PFSK-1 (cell line): ENCODE data around the gene SLC38A10.
A peak's percentile ranks its signal among the peaks of the same experiment; 100 is the strongest.

Experiments
- FOXP2 ChIP-seq: optimal IDR thresholded peaks from 2 replicates; pipeline ENCODE3; 2011; ENCODE audit warnings: borderline replicate concordance, control low read depth, inconsistent platforms; ENCODE audit not compliant: insufficient read depth; ENCODE audit errors: extremely low read length, extremely low read depth
- POLR2AphosphoS5 ChIP-seq: IDR thresholded peaks from 2 replicates; pipeline ENCODE4 v1.6.1; 2012; ENCODE audit warnings: low read depth, mild to moderate bottlenecking, control low read depth, low read length, moderate library complexity
- REST ChIP-seq, 2 experiments: IDR thresholded peaks; 2 replicates each; pipeline versions ENCODE4 v1.6.1 to v1.8.0; 2011 to 2012; ENCODE audit warnings: low read depth in 2 of 2, low read length in 2 of 2, control low read depth in 1 of 2, inconsistent platforms in 1 of 2, mild to moderate bottlenecking in 1 of 2, moderate library complexity in 1 of 2; ENCODE audit not compliant: insufficient read depth in 1 of 2
- SIN3A ChIP-seq: IDR thresholded peaks from 2 replicates; pipeline ENCODE4 v1.6.1; 2012; ENCODE audit warnings: mild to moderate bottlenecking, low read length, moderate library complexity, borderline replicate concordance; ENCODE audit not compliant: insufficient read depth
- TAF1 ChIP-seq: IDR thresholded peaks from 2 replicates; pipeline ENCODE4 v1.6.1; 2012; ENCODE audit warnings: low read length, control low read depth, borderline replicate concordance; ENCODE audit not compliant: insufficient read depth

SLC38A10 gene

GRCh38 chr17:81228420-81228819 is 66.7 kb downstream of the SLC38A10 start:
- TF ChIP-seq POLR2AphosphoS5 = no peak
- TF ChIP-seq SIN3A = no peak
- no peak for TF ChIP-seq TAF1
- TF ChIP-seq REST (IDR thresholded peaks at IDR 0.05; ENCODE audit: insufficient read depth in 1 of 2, low read depth in 2 of 2, low read length in 2 of 2) = no peak
- TF ChIP-seq FOXP2 = no peak

- TF ChIP-seq REST (IDR thresholded peaks at IDR 0.05; ENCODE audit: insufficient read depth in 1 of 2, low read depth in 2 of 2, low read length in 2 of 2) (no peak), SIN3A (no peak), TAF1 (no peak), FOXP2 (no peak), POLR2AphosphoS5 (no peak)
These were observed 71.4 kb downstream of the SLC38A10 start for GRCh38 chr17:81223762-81224130.

- TF ChIP-seq FOXP2 = peak; percentile 80
- TF ChIP-seq POLR2AphosphoS5 = peak; percentile 38; the same call in 1 of the 2 replicates
- no peak for TF ChIP-seq REST (IDR thresholded peaks at IDR 0.05; ENCODE audit: insufficient read depth in 1 of 2, low read depth in 2 of 2, low read length in 2 of 2)
- TF ChIP-seq TAF1 = no peak
- TF ChIP-seq SIN3A = no peak
These were observed 72.0 kb downstream of the SLC38A10 start, which contains the start of gene CEP131 for GRCh38 chr17:81222906-81223761. TSS of gene CEP131 (minus strand) at chr17:81222965. CDS start at chr17:81220056, 2,909 bp downstream.

- no peak for TF ChIP-seq TAF1
- TF ChIP-seq REST (IDR thresholded peaks at IDR 0.05; ENCODE audit: insufficient read depth in 1 of 2, low read depth in 2 of 2, low read length in 2 of 2) = no peak
- TF ChIP-seq SIN3A = no peak
- no peak for TF ChIP-seq POLR2AphosphoS5
- no peak for TF ChIP-seq FOXP2
These were observed 72.5 kb downstream of the SLC38A10 start for GRCh38 chr17:81222620-81222905.
